ENCODE measurements around the gene FHL1.

DNA sequence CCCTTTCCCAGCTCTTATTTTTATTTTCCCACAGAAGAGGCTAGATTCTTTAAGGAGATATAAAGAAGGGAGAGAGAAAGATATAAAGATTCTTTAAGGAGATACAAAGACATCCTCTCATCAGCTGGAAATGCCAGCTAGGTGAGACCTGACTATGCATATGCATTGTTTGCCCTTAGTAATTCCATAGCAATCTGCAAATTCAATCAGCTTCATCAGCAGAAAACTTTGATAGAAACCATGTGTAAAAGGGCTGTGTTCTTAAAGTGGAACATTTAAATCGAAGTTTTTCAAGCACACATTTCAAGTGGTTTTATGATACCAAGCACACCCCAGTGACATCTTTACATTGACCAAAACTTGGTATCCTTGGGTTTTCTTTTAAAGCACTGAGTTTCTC, 24.1 kb downstream of the FHL1 start:
- TF ChIP-seq CTCF (IDR thresholded peaks at IDR 0.05 in 4 of 5, conservative IDR thresholded peaks at IDR 0.05 in 1 of 5) (no peak), POLR2A (IDR thresholded peaks at IDR 0.05) (no peak)

Measured in gastrocnemius medialis (tissue), 4 donors.